ENCODE data around the gene PITPNB.

- no peak for TF ChIP-seq ESRRG (CRISPR knock-in tag; IDR thresholded peaks at IDR 0.05)
- TF ChIP-seq PATZ1 (CRISPR knock-in tag; IDR thresholded peaks at IDR 0.05; ENCODE audit: borderline replicate concordance): no peak
- TF ChIP-seq CREB5 (CRISPR knock-in tag; IDR thresholded peaks at IDR 0.05; ENCODE audit: low read depth): no peak
- no peak for TF ChIP-seq SNAI2 (CRISPR knock-in tag; IDR thresholded peaks at IDR 0.05)
- no peak for TF ChIP-seq ZFP30 (CRISPR knock-in tag; IDR thresholded peaks at IDR 0.05)
- TF ChIP-seq ZC3H10 (CRISPR knock-in tag; IDR thresholded peaks at IDR 0.05): no peak
- TF ChIP-seq ZFP3 (CRISPR knock-in tag; IDR thresholded peaks at IDR 0.05): no peak
- TF ChIP-seq OSR1 (CRISPR knock-in tag; IDR thresholded peaks at IDR 0.05): no peak
- no peak for TF ChIP-seq ARNTL (CRISPR knock-in tag; IDR thresholded peaks at IDR 0.05; ENCODE audit: borderline replicate concordance, low read depth)
- no peak for TF ChIP-seq GLIS3 (CRISPR knock-in tag; IDR thresholded peaks at IDR 0.05)
Observed at GRCh38 chr22:27809700-27810608, 109.1 kb downstream of the PITPNB start.
